HepG2 (cell line): ENCODE data around the gene GNG7. TPM values are rescaled to one million over a fixed set of nuclear protein-coding genes. Genes with fewer than 3 reads are reported as not detected.

Source experiments
- FOXP4 ChIP-seq: sonication (generic); formaldehyde crosslinking; IDR thresholded peaks from 2 replicates; pipeline ENCODE4 v1.4.0; 2020; ENCODE audit warnings: missing genetic modification reagents
- HOXD1 ChIP-seq: sonication (generic); formaldehyde crosslinking; IDR thresholded peaks from 2 replicates; pipeline ENCODE4 v1.5.0; 2020; ENCODE audit warnings: missing genetic modification reagents
- KDM4B ChIP-seq: sonication (generic); formaldehyde crosslinking; IDR thresholded peaks from 2 replicates; pipeline ENCODE4 v1.4.0; 2020; ENCODE audit warnings: missing genetic modification reagents
- RNF2 ChIP-seq: fragments of 450-650 bp; conservative IDR thresholded peaks from 2 replicates; pipeline ENCODE4 v1.6.1; 2016; ENCODE audit warnings: low read depth
- ZNF781 ChIP-seq: sonication (generic); formaldehyde crosslinking; IDR thresholded peaks from 2 replicates; pipeline ENCODE4 v1.5.1; 2020; ENCODE audit warnings: borderline replicate concordance, mild to moderate bottlenecking, missing genetic modification reagents; ENCODE audit errors: not compliant biosample characterization
- polyA plus RNA-seq, 8 experiments: library from polyadenylated mRNA; depleted of rRNA in 3 of 8; stranded (reverse) in 7 of 8; unstranded in 1 of 8; fragments of >200 nt; fragmentation: Illumina TruSeq in 4 of 8; extraction: Trizol in 4 of 8; gene quantifications; 2 replicates each; pipeline versions ENCODE4 v1.2.1 to v1.2.3, GENCODE V29; 2011 to 2016; ENCODE audit warnings: low read depth in 4 of 8, missing spikeins in 1 of 8, mixed read lengths in 1 of 8; ENCODE audit not compliant: insufficient read depth in 1 of 8
- total RNA-seq, 5 experiments: library from RNA; depleted of rRNA; stranded (reverse); fragments of >200 nt; fragmentation: Illumina TruSeq; extraction: Trizol; gene quantifications; 2 replicates each; pipeline ENCODE4 v1.2.3, GENCODE V29; 2016; ENCODE audit warnings: low read depth in 1 of 5
- TF ChIP-seq, protein P1 (sequence below): sonication (generic); formaldehyde crosslinking; IDR thresholded peaks from 2 replicates; pipeline ENCODE4 v1.4.0; 2020; ENCODE audit warnings: missing genetic modification reagents, borderline replicate concordance
- TF ChIP-seq, protein P2 (sequence below): sonication (generic); formaldehyde crosslinking; conservative IDR thresholded peaks from 2 replicates; pipeline ENCODE4 v1.4.0; 2020; ENCODE audit warnings: missing genetic modification reagents
- TF ChIP-seq, protein P3 (sequence below): sonication (generic); formaldehyde crosslinking; IDR thresholded peaks from 2 replicates; pipeline ENCODE4 v1.4.0; 2020; ENCODE audit warnings: missing genetic modification reagents, borderline replicate concordance
- TF ChIP-seq, protein P4 (sequence below): sonication (generic); formaldehyde crosslinking; IDR thresholded peaks from 2 replicates; pipeline ENCODE4 v1.5.0; 2020; ENCODE audit warnings: mild to moderate bottlenecking, missing genetic modification reagents
- TF ChIP-seq, protein P5 (sequence below): sonication (generic); formaldehyde crosslinking; IDR thresholded peaks from 2 replicates; pipeline ENCODE4 v1.8.1; 2023; ENCODE audit warnings: mild to moderate bottlenecking, missing genetic modification reagents

Gene GNG7
- total and polyA plus RNA-seq, 2 of the 13 experiments (the other 11 are each of a cell fraction or from before 2014, with no cell fraction given) = 1.4 to 3.3 TPM

DNA sequence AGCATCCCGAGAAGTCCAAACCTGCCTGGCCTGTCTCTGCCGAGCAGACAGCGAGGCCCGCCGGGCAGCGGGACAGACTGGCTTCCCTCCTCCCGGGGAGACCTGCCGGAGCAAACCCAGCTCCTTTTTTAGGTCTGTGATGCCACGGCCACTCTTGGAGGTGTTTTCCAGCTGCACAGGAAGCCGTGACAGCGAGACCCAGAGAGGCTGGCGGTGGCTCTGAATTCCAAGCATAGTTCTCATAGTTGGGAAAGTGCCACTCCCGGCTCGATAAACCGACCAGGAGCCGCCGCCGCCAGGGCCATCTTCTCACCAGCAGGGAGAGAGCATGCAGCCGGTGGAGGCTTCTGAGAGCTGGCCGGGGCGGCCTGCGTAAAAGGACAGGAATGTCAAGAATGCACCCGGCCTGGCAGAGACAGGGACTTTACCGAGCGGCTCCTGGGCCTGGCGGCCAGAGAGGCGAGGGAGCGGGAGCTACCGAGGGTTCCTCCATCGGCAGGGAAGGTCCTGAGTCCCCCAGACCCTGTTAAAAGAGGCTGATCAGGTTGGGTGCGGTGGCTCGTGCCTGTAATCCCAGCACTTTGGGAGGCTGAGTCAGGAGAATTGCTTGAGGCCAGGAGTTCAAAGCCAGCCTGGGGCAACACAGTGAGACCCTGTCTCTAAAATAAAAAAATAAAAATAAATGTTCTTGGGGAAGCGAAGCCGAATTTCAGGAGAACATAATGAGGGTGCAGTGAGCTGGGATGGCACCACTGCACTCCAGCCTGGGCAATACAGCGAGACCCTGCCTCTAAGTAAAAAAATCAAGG lies 161.6 kb downstream of the GNG7 start (continued):
- TF ChIP-seq, protein P1, sequence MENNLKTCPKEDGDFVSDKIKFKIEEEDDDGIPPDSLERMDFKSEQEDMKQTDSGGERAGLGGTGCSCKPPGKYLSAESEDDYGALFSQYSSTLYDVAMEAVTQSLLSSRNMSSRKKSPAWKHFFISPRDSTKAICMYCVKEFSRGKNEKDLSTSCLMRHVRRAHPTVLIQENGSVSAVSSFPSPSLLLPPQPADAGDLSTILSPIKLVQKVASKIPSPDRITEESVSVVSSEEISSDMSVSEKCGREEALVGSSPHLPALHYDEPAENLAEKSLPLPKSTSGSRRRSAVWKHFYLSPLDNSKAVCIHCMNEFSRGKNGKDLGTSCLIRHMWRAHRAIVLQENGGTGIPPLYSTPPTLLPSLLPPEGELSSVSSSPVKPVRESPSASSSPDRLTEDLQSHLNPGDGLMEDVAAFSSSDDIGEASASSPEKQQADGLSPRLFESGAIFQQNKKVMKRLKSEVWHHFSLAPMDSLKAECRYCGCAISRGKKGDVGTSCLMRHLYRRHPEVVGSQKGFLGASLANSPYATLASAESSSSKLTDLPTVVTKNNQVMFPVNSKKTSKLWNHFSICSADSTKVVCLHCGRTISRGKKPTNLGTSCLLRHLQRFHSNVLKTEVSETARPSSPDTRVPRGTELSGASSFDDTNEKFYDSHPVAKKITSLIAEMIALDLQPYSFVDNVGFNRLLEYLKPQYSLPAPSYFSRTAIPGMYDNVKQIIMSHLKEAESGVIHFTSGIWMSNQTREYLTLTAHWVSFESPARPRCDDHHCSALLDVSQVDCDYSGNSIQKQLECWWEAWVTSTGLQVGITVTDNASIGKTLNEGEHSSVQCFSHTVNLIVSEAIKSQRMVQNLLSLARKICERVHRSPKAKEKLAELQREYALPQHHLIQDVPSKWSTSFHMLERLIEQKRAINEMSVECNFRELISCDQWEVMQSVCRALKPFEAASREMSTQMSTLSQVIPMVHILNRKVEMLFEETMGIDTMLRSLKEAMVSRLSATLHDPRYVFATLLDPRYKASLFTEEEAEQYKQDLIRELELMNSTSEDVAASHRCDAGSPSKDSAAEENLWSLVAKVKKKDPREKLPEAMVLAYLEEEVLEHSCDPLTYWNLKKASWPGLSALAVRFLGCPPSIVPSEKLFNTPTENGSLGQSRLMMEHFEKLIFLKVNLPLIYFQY = peak; percentile 63; the same call in 1 of the 2 replicates
- TF ChIP-seq, protein P2, sequence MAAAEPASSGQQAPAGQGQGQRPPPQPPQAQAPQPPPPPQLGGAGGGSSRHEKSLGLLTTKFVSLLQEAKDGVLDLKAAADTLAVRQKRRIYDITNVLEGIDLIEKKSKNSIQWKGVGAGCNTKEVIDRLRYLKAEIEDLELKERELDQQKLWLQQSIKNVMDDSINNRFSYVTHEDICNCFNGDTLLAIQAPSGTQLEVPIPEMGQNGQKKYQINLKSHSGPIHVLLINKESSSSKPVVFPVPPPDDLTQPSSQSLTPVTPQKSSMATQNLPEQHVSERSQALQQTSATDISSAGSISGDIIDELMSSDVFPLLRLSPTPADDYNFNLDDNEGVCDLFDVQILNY (CRISPR knock-in tag) = no peak
- TF ChIP-seq, protein P3, sequence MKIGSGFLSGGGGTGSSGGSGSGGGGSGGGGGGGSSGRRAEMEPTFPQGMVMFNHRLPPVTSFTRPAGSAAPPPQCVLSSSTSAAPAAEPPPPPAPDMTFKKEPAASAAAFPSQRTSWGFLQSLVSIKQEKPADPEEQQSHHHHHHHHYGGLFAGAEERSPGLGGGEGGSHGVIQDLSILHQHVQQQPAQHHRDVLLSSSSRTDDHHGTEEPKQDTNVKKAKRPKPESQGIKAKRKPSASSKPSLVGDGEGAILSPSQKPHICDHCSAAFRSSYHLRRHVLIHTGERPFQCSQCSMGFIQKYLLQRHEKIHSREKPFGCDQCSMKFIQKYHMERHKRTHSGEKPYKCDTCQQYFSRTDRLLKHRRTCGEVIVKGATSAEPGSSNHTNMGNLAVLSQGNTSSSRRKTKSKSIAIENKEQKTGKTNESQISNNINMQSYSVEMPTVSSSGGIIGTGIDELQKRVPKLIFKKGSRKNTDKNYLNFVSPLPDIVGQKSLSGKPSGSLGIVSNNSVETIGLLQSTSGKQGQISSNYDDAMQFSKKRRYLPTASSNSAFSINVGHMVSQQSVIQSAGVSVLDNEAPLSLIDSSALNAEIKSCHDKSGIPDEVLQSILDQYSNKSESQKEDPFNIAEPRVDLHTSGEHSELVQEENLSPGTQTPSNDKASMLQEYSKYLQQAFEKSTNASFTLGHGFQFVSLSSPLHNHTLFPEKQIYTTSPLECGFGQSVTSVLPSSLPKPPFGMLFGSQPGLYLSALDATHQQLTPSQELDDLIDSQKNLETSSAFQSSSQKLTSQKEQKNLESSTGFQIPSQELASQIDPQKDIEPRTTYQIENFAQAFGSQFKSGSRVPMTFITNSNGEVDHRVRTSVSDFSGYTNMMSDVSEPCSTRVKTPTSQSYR (CRISPR knock-in tag) = no peak
- TF ChIP-seq RNF2 (no peak), ZNF781 (CRISPR knock-in tag) (peak; percentile 41), KDM4B (CRISPR knock-in tag) (0 out of 2 replicates have a peak, but pooled peaks have one; percentile 32), FOXP4 (CRISPR knock-in tag) (peak; percentile 86), HOXD1 (CRISPR knock-in tag) (0 out of 2 replicates have a peak, but pooled peaks have one; percentile 56)
- TF ChIP-seq, protein P4, sequence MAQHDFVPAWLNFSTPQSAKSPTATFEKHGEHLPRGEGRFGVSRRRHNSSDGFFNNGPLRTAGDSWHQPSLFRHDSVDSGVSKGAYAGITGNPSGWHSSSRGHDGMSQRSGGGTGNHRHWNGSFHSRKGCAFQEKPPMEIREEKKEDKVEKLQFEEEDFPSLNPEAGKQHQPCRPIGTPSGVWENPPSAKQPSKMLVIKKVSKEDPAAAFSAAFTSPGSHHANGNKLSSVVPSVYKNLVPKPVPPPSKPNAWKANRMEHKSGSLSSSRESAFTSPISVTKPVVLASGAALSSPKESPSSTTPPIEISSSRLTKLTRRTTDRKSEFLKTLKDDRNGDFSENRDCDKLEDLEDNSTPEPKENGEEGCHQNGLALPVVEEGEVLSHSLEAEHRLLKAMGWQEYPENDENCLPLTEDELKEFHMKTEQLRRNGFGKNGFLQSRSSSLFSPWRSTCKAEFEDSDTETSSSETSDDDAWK (CRISPR knock-in tag) = no peak
- TF ChIP-seq, protein P5, sequence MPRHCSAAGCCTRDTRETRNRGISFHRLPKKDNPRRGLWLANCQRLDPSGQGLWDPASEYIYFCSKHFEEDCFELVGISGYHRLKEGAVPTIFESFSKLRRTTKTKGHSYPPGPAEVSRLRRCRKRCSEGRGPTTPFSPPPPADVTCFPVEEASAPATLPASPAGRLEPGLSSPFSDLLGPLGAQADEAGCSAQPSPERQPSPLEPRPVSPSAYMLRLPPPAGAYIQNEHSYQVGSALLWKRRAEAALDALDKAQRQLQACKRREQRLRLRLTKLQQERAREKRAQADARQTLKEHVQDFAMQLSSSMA (CRISPR knock-in tag) = no peak
